Peyer's patch (tissue), 4 donors: ENCODE measurements around the gene POU2AF1. TPM values are rescaled to one million over a fixed set of nuclear protein-coding genes. Genes with fewer than 3 reads are reported as not detected.

Source experiments
- DNase-seq, 3 donors: peaks; one replicate each; pipeline ENCODE4 v3.0.0-alpha.2; 2017 to 2019
- H3K27ac ChIP-seq, 4 donors: fragments of 200-600 bp; sonication (generic); one replicate each; pipeline ENCODE4 v1.5.1; 2016 to 2019
- H3K27me3 ChIP-seq, 2 donors: fragments of 200-600 bp; sonication (generic); one replicate each; pipeline ENCODE4 v1.5.1; 2019
- H3K36me3 ChIP-seq, 3 donors: fragments of 200-600 bp; sonication (generic); one replicate each; pipeline ENCODE4 v1.5.1; 2016 to 2019
- H3K4me1 ChIP-seq, 4 donors: fragments of 200-600 bp; sonication (generic); one replicate each; pipeline ENCODE4 v1.5.1; 2016 to 2019
- H3K4me3 ChIP-seq, 4 donors: fragments of 200-600 bp; sonication (generic); 1 replicate in 3 of 4; 2 replicates in 1 of 4; pipeline ENCODE4 v1.5.1; 2016 to 2019; ENCODE audit warnings: mild to moderate bottlenecking in 1 of 4
- H3K9me3 ChIP-seq, 4 donors: fragments of 200-600 bp; sonication (generic); one replicate each; pipeline ENCODE4 v1.5.1; 2016 to 2019; ENCODE audit warnings: mild to moderate bottlenecking in 1 of 4
- POLR2A ChIP-seq, 2 donors: fragments of 450-650 bp; IDR thresholded peaks; one replicate each; pipeline ENCODE4 v1.5.1; 2017; ENCODE audit warnings: antibody characterized with exemption in 2 of 2, mild to moderate bottlenecking in 2 of 2, moderate library complexity in 2 of 2
- total RNA-seq, 4 donors: library from RNA; depleted of rRNA; stranded (reverse); fragments of >200 nt; gene quantifications; one replicate each; pipeline ENCODE4 v1.1.0, GENCODE V29; 2016
- TF ChIP-seq, protein P1 (sequence below), 6 experiments: fragments of 450-650 bp in 4 of 6; fragments of 200-600 bp in 2 of 6; sonication (generic) in 1 of 6; IDR thresholded peaks; one replicate each; pipeline ENCODE4 v1.5.1; 2017 to 2019; ENCODE audit warnings: antibody characterized with exemption in 6 of 6, mild to moderate bottlenecking in 3 of 6, moderate library complexity in 1 of 6

The POU2AF1 gene
- total RNA-seq, 4 donors from 2014 or later: 5.0 to 33.0 (median 5.4) TPM

DNA sequence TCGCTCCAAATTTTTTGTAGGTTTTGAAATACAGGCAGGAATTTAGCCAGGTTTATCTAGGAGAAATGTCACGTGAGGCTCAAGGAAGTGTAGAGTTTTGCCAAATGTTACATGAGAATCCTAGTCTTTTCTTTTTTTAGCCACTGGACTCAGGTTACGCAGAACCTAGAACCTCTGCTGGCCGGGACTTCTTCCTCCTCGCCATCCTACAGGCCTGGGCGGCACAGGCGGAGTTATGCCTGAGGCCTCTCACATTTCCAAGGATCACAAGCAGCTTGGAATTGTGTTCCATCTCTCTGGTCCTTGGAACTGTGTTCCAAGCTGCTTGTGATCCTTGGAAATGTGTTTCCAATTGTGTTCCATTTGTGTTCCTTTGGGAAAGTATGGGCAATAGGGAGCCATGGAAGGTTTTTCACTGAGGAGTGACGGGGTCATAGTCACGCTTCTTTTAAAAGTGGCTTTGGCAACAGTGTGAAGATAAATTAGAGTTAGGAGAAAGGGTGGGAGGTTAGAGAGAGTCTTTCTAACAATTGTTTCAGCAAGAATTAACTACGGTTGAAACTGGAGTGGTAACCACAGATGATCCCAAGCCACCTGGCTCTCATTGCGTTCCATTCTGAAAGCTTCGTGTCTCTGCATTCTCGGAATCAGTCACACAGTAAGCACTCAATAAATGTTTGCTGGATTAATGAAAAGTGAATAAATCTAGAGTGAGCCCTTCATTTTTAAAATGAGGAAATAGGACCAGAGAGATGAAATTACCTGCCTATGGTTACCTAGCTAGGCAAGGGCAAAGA lies 12.5 kb upstream of the POU2AF1 start:
- no peak overlapping the region for H3K4me3 ChIP-seq
- DNase-seq: no peak
- TF ChIP-seq POLR2A (IDR thresholded peaks at IDR 0.05): no peak
- H3K4me1 ChIP-seq: peaks cover 0 to 4% (median 1%) of the 10 kb centered on the region in 4 donors
- H3K36me3 ChIP-seq: no peaks in the 10 kb centered on the region
- no peak overlapping the region for H3K27ac ChIP-seq
- no peaks in the 10 kb centered on the region for H3K9me3 ChIP-seq
- H3K27me3 ChIP-seq: no peaks in the 10 kb centered on the region

DNA sequence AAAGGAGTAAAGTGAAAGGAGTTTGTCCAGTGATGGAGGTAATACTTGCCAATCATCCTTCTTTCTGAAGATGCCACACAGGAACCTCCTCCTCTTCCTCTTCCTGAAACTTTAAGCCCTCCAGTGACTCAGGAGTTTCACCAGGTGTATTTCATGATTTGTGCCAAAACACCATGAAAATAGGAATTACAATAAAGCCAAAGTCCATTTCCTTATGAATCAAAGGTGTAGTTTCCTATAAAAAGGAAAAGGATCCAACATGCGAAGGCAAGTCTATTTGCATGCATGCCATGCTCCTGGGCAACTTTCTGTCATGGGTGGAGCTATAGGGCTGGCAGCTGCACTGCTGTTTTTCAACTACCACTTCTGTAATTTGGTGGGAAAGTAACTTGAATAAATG lies 9.8 kb upstream of the POU2AF1 start:
- no peaks in the 10 kb centered on the region for H3K27me3 ChIP-seq
- no peaks in the 10 kb centered on the region for H3K36me3 ChIP-seq
- H3K27ac ChIP-seq: no peak overlapping the region
- H3K4me1 ChIP-seq: peaks cover 0 to 4% (median 1%) of the 10 kb centered on the region in 4 donors
- no peak overlapping the region for H3K4me3 ChIP-seq
- no peaks in the 10 kb centered on the region for H3K9me3 ChIP-seq
- no peak for DNase-seq
- TF ChIP-seq, protein P1, sequence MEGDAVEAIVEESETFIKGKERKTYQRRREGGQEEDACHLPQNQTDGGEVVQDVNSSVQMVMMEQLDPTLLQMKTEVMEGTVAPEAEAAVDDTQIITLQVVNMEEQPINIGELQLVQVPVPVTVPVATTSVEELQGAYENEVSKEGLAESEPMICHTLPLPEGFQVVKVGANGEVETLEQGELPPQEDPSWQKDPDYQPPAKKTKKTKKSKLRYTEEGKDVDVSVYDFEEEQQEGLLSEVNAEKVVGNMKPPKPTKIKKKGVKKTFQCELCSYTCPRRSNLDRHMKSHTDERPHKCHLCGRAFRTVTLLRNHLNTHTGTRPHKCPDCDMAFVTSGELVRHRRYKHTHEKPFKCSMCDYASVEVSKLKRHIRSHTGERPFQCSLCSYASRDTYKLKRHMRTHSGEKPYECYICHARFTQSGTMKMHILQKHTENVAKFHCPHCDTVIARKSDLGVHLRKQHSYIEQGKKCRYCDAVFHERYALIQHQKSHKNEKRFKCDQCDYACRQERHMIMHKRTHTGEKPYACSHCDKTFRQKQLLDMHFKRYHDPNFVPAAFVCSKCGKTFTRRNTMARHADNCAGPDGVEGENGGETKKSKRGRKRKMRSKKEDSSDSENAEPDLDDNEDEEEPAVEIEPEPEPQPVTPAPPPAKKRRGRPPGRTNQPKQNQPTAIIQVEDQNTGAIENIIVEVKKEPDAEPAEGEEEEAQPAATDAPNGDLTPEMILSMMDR (IDR thresholded peaks at IDR 0.05): no peak
- TF ChIP-seq POLR2A (IDR thresholded peaks at IDR 0.05): no peak

DNA sequence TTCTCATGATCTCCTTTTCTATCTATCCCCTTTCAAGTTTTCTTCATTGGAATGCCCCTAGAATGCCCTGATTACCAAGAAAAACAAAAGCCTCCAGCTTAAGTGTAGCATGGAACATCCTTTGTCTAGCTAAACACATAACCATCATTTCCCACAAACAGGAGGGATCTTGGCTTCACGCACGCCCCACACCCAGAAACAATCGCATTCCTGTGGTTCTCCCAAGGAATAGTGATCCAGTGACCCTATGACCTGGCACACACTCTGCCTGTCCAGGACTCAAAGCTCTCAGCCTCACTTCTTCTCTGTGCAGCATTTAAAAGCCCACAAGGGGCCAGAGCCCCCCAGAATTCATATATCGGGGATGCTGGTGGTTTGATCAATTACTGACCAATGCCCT lies 9.3 kb upstream of the POU2AF1 start:
- no peak for TF ChIP-seq POLR2A (IDR thresholded peaks at IDR 0.05)
- TF ChIP-seq, protein P1 (IDR thresholded peaks at IDR 0.05): no peak
- Histone ChIP-seq H3K4me1 (peaks cover 0 to 4% (median 1%) of the 10 kb centered on the region in 4 donors), H3K27me3 (no peaks in the 10 kb centered on the region)

DNA sequence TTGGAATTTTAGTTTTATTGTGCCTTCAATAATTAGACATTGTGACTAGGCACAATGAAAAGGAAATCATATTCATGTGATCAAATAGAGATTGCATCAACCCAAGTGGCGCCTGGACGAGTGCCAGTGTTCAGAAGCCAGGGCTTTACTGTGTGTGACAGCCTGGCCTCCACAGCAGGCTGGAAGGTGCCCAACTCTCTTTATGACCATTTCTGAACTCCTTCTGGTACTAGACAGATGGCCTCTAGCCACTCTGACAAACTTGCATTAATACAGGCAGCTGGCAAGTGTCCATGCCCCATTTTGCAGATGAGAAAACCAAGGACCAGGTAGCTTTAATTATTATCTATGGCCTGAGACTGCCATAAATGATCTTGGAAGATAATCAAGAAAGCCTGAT lies 8.3 kb upstream of the POU2AF1 start:
- Histone ChIP-seq H3K4me1 (peaks cover 0 to 4% (median 1%) of the 10 kb centered on the region in 4 donors), H3K27me3 (no peaks in the 10 kb centered on the region), H3K9me3 (no peaks in the 10 kb centered on the region), H3K4me3 (no peak overlapping the region), H3K27ac (no peak overlapping the region), H3K36me3 (no peaks in the 10 kb centered on the region)
- no peak for TF ChIP-seq POLR2A (IDR thresholded peaks at IDR 0.05)
- TF ChIP-seq, protein P1 (IDR thresholded peaks at IDR 0.05): no peak
- DNase-seq: peak in 2 of 3 donors; percentile 91 to 92

More for the DNA sequence above, 9.3 kb upstream of the POU2AF1 start:
- Histone ChIP-seq H3K27ac (no peak overlapping the region), H3K9me3 (no peaks in the 10 kb centered on the region), H3K36me3 (no peaks in the 10 kb centered on the region), H3K4me3 (no peak overlapping the region)
- no peak for DNase-seq

DNA sequence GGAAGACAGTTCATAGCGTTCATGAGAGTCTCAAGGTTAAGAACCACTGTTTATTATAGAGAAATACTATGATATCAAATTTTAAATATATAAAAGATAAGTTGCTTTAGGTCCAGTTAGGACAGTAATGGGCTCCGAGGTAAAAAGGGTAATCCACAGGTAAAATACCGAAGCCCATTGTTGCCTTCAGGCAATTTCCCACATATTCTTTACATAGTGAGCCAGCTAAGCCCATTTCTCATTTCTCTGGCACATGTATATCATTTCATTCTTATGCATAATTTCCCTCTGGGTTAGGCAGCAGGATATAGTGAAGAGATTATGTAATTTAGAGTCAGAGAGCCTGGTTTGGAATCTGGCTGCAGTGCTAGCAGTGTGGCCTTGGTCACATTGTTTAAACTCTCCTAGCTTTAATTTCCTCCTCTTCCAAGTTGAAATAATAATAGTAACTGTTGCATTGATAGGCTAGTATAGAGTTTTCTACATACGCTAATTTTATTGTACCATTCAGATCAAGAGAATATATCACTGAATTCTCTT lies 7.6 kb upstream of the POU2AF1 start:
- H3K9me3 ChIP-seq: no peaks in the 10 kb centered on the region
- no peak overlapping the region for H3K4me3 ChIP-seq
- DNase-seq: no peak
- H3K27me3 ChIP-seq: no peaks in the 10 kb centered on the region
- no peak overlapping the region for H3K27ac ChIP-seq
- TF ChIP-seq POLR2A (IDR thresholded peaks at IDR 0.05): no peak
- TF ChIP-seq, protein P1 (IDR thresholded peaks at IDR 0.05): no peak
- H3K36me3 ChIP-seq: no peaks in the 10 kb centered on the region
- H3K4me1 ChIP-seq: peaks cover 0 to 4% (median 1%) of the 10 kb centered on the region in 4 donors

DNA sequence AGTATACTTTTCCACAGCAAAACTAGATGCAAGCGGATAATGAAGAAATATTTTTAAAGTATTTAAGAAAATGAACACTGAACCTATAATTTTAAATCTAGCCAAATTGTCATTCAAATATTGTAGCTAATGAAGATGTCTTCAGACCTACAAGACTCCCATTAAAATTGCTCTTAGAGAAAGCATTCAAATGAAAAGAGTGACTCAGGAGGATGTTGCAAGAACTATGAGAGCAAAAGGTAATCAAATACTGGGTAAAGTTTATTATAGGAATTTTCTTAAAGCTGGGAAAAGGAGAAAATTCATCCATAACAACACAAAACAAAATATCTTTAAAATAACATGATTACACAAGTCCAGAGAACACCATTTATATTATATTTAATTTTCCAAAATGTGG lies 5.4 kb upstream of the POU2AF1 start:
- TF ChIP-seq, protein P1 (IDR thresholded peaks at IDR 0.05): no peak
- no peak for TF ChIP-seq POLR2A (IDR thresholded peaks at IDR 0.05)
- Histone ChIP-seq H3K4me3 (no peak overlapping the region), H3K36me3 (no peaks in the 10 kb centered on the region), H3K4me1 (peaks cover 0 to 7% (median 5%) of the 10 kb centered on the region in 4 donors), H3K27me3 (no peaks in the 10 kb centered on the region), H3K9me3 (no peaks in the 10 kb centered on the region), H3K27ac (no peak overlapping the region)
- no peak for DNase-seq
